ENCODE measurements around the gene SPATA31A5.
"Not testable (repeated sequence)": the region's sequence is repeated elsewhere in the genome, so short reads cannot be mapped to it uniquely, and the experiment has no call there.

Gene SPATA31A5
- total RNA-seq: 0 to 0.22 (median 0) reads per million in 17 experiments

DNA sequence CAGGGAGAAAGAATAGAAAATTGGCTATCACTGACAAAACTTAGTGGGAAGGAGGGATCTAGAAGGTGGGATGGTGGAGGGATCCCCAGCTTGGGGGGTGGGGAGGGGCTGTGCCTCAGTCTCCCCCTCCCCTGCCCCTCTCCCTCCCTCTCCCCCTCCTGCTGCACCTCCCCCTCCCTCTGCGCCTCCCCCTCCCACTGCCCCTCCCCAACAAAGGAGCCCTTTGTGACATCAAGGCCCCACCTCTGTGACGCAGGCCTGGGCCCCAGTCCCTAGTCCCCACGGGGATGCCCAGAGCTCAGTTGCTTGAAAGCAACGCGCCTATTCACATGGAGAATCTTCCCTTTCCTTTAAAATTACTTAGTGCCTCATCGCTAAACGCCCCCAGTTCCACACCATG is at the start of gene SPATA31A5:
Gene SPATA31A5, plus strand, starts transcription at position 301 of the 400 bp plus-strand sequence. Its CDS starts 29 bp downstream, at position 330.
- DNase-seq: not testable (repeated sequence)

DNA sequence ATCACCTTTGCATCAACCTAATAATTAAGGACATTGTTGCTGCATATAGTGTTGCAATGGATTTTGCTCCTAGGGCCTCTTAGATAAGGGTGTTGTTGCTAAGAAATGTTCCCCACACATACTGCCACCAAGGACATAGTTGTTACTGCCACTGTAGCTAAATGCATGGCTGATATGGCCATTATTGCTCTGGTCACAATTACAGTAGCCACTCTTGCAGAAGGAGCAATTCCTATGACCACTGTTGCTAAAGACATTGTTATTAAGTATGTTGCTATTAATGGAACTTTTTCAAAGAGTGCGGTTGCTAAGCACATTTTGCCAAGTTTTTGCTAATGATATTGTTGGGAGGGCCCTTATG is 48.8 kb downstream of the SPATA31A5 start:
- not testable (repeated sequence) for DNase-seq

DNA sequence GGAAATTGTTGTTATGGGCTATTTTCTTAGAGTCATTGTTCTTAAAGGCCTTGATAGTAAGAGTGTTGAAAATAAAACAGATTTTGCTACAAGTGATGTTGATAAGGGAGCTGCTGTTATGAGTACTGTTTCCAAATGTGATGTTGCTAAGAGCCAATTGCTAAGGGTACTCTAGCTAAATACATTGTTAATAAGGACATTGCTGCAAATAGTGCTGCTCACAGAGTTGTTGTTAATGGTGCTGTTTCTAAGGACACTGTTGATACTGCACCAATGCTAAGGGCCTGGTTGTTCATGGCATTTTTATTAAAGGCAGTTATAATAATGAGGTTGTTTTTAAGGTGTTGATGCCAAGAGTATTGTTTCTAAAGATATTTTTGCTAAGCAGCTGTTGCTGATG is 52.2 kb downstream of the SPATA31A5 start:
- DNase-seq: not testable (repeated sequence)
